H1 (cell line): ENCODE measurements around the gene AGBL1. TPM values are rescaled to one million over a fixed set of nuclear protein-coding genes. Genes with fewer than 3 reads are reported as not detected.

ENCODE experiments used
- CTCF ChIA-PET: fragments of 300-600 bp; sonication (Branson Sonifier 250); formaldehyde crosslinking; loops from one replicate; lab custom pipeline; 2021; ENCODE audit not compliant: partially characterized antibody; lab: Charles Lee
- POLR2A ChIA-PET: fragments of 300-600 bp; sonication (Branson Sonifier 250); formaldehyde crosslinking; loops from one replicate; lab custom pipeline; 2021; ENCODE audit warnings: inconsistent platforms; ENCODE audit not compliant: partially characterized antibody; lab: Charles Lee
- DNase-seq, 2 experiments: peaks; one replicate each; pipeline versions ENCODE4 v3.0.0 to v3.0.0-alpha.2; 2010 to 2022; ENCODE audit warnings: low spot score in 2 of 2, low read depth in 1 of 2, mixed read lengths in 1 of 2
- FAIRE-seq: peaks from 2 replicates; lab custom pipeline; 2011; peaks lifted over from hg19 to GRCh38; lab: Jason Lieb, UNC
- H2AFZ ChIP-seq: 2 replicates; pipeline ENCODE4 v1.8.1; 2012; ENCODE audit warnings: low read length, inconsistent platforms
- H2AK5ac ChIP-seq: 2 replicates; pipeline ENCODE4 v1.6.1; 2013; ENCODE audit warnings: low read depth, low read length
- H2BK120ac ChIP-seq: replicated peaks from 2 replicates; pipeline ENCODE3; 2013; ENCODE audit warnings: low read depth, low read length, inconsistent platforms
- H2BK12ac ChIP-seq: 2 replicates; pipeline ENCODE4 v1.6.1; 2013; ENCODE audit warnings: low read depth, low read length
- H2BK15ac ChIP-seq: 2 replicates; pipeline ENCODE4 v1.6.1; 2013; ENCODE audit warnings: low read length
- H2BK20ac ChIP-seq: 2 replicates; pipeline ENCODE4 v1.6.1; 2013; ENCODE audit warnings: low read length
- H2BK5ac ChIP-seq: 2 replicates; pipeline ENCODE4 v1.6.1; 2013; ENCODE audit warnings: low read depth, low read length
- H3K14ac ChIP-seq: 2 replicates; pipeline ENCODE4 v1.6.1; 2013; ENCODE audit warnings: inconsistent platforms; ENCODE audit not compliant: insufficient read length
- H3K18ac ChIP-seq: 2 replicates; pipeline ENCODE4 v1.6.1; 2013; ENCODE audit warnings: low read length; ENCODE audit errors: extremely low read depth
- H3K23ac ChIP-seq: 2 replicates; pipeline ENCODE4 v1.6.1; 2013; ENCODE audit warnings: inconsistent platforms; ENCODE audit not compliant: insufficient read length
- H3K23me2 ChIP-seq: 2 replicates; pipeline ENCODE4 v1.6.1; 2013; ENCODE audit warnings: low read depth, low read length
- H3K27ac ChIP-seq: 2 replicates; pipeline ENCODE4 v1.6.1; 2011; ENCODE audit warnings: low read depth, low read length, inconsistent platforms
- H3K27me3 ChIP-seq, 4 experiments: replicated peaks in 1 of 4; 1 replicate in 1 of 4; 2 replicates in 3 of 4; pipeline versions ENCODE4 v1.6.1 to v1.8.1; 2011 to 2013; ENCODE audit warnings: low read length in 3 of 4, mild to moderate bottlenecking in 3 of 4, inconsistent platforms in 2 of 4, mixed read lengths in 2 of 4, moderate library complexity in 1 of 4; ENCODE audit not compliant: control insufficient read depth in 3 of 4, insufficient read depth in 3 of 4; ENCODE audit errors: extremely low read depth in 1 of 4
- H3K36me3 ChIP-seq, 4 experiments: 2 replicates each; pipeline versions ENCODE4 v1.6.1 to v1.8.1; 2011 to 2013; ENCODE audit warnings: mild to moderate bottlenecking in 4 of 4, low read length in 3 of 4, moderate library complexity in 2 of 4, control low read depth in 1 of 4, inconsistent platforms in 1 of 4; ENCODE audit not compliant: insufficient read depth in 4 of 4, control insufficient read depth in 2 of 4
- H3K4ac ChIP-seq: replicated peaks from 2 replicates; pipeline ENCODE3; 2013; ENCODE audit warnings: low read length, low read depth, mixed read lengths, inconsistent platforms; ENCODE audit not compliant: insufficient read length
- H3K4me1 ChIP-seq, 4 experiments: replicated peaks in 1 of 4; 1 replicate in 1 of 4; 2 replicates in 3 of 4; pipeline versions ENCODE4 v1.6.1 to v1.8.1; 2011 to 2013; ENCODE audit warnings: low read length in 3 of 4, inconsistent platforms in 2 of 4, mixed read lengths in 1 of 4; ENCODE audit not compliant: insufficient read depth in 4 of 4, control insufficient read depth in 3 of 4
- H3K4me2 ChIP-seq, 2 experiments: 2 replicates each; pipeline versions ENCODE4 v1.6.1 to v1.8.1; 2011 to 2013; ENCODE audit warnings: low read depth in 2 of 2, low read length in 2 of 2, control low read depth in 1 of 2, inconsistent platforms in 1 of 2, mild to moderate bottlenecking in 1 of 2; ENCODE audit not compliant: insufficient read depth in 1 of 2
- H3K4me3 ChIP-seq, 4 experiments: fragments of 200-600, 300-600 bp in 1 of 4; sonication (generic), shearing (Covaris generic), sonication (Bioruptor Twin) in 1 of 4; 2 replicates each; pipeline versions ENCODE4 v1.5.1 to v1.8.1; 2011 to 2016; ENCODE audit warnings: low read length in 4 of 4, low read depth in 3 of 4, control low read depth in 2 of 4, inconsistent platforms in 2 of 4, mild to moderate bottlenecking in 2 of 4, mixed read lengths in 1 of 4, moderate library complexity in 1 of 4; ENCODE audit not compliant: insufficient read depth in 2 of 4; ENCODE audit errors: extremely low read depth in 1 of 4
- H3K56ac ChIP-seq: replicated peaks from 2 replicates; pipeline ENCODE3; 2013; ENCODE audit warnings: low read depth, mild to moderate bottlenecking, mixed read lengths, low read length, inconsistent platforms; ENCODE audit not compliant: insufficient read length
- H3K79me1 ChIP-seq: 2 replicates; pipeline ENCODE4 v1.6.1; 2013; ENCODE audit warnings: low read depth, low read length, control low read depth
- H3K79me2 ChIP-seq, 2 experiments: 2 replicates each; pipeline versions ENCODE4 v1.6.1 to v1.8.1; 2012 to 2013; ENCODE audit warnings: low read length in 2 of 2, mild to moderate bottlenecking in 2 of 2, inconsistent platforms in 1 of 2; ENCODE audit not compliant: insufficient read depth in 2 of 2, control insufficient read depth in 1 of 2
- H3K9ac ChIP-seq, 4 experiments: replicated peaks in 1 of 4; 1 replicate in 1 of 4; 2 replicates in 3 of 4; pipeline versions ENCODE4 v1.6.1 to v1.8.1; 2011 to 2013; ENCODE audit warnings: low read depth in 3 of 4, low read length in 3 of 4, control low read depth in 2 of 4, mild to moderate bottlenecking in 2 of 4, moderate library complexity in 2 of 4, inconsistent platforms in 1 of 4; ENCODE audit errors: extremely low read depth in 1 of 4
- H3K9me3 ChIP-seq, 2 experiments: 2 replicates each; pipeline versions ENCODE4 v1.6.1 to v1.8.1; 2012 to 2013; ENCODE audit warnings: mild to moderate bottlenecking in 2 of 2, moderate library complexity in 2 of 2, control low read depth in 1 of 2, inconsistent platforms in 1 of 2, low read depth in 1 of 2, low read length in 1 of 2, mixed read lengths in 1 of 2; ENCODE audit not compliant: insufficient read depth in 2 of 2
- H4K20me1 ChIP-seq, 2 experiments: replicated peaks in 1 of 2; 2 replicates each; pipeline versions ENCODE3 to v1.8.1; 2011 to 2013; ENCODE audit warnings: inconsistent platforms in 2 of 2, low read length in 2 of 2, mild to moderate bottlenecking in 1 of 2; ENCODE audit not compliant: insufficient read depth in 2 of 2, control insufficient read depth in 1 of 2
- H4K5ac ChIP-seq: 2 replicates; pipeline ENCODE4 v1.6.1; 2013; ENCODE audit warnings: low read length, low read depth, mixed read lengths, inconsistent platforms; ENCODE audit not compliant: insufficient read length
- H4K8ac ChIP-seq: 2 replicates; pipeline ENCODE4 v1.8.0; 2013; ENCODE audit warnings: mild to moderate bottlenecking, moderate library complexity, low read length, inconsistent platforms; ENCODE audit not compliant: insufficient read depth; ENCODE audit errors: extremely low read depth
- H4K91ac ChIP-seq: replicated peaks from 2 replicates; pipeline ENCODE3; 2013; ENCODE audit warnings: low read length, mixed read lengths, inconsistent platforms; ENCODE audit not compliant: insufficient read length
- ATF2 ChIP-seq: IDR thresholded peaks from 2 replicates; pipeline ENCODE4 v1.6.1; 2012; ENCODE audit warnings: low read length, inconsistent platforms
- BACH1 ChIP-seq: IDR thresholded peaks from 2 replicates; pipeline ENCODE4 v1.6.1; 2012; ENCODE audit warnings: low read length, improper control_type of control experiment
- BRCA1 ChIP-seq: IDR thresholded peaks from 2 replicates; pipeline ENCODE4 v1.6.1; 2012; ENCODE audit warnings: low read depth, low read length, improper control_type of control experiment
- CBX5 ChIP-seq: fragments of 300-800, 300-1000 bp; sonication (generic); IDR thresholded peaks from 2 replicates; pipeline ENCODE4 v1.7.1; 2016; ENCODE audit warnings: antibody characterized with exemption, low read length, low read depth
- KDM1A ChIP-seq: fragments of 200-600, 300-600 bp; sonication (generic); IDR thresholded peaks from 2 replicates; pipeline ENCODE4 v1.7.1; 2016; ENCODE audit warnings: mild to moderate bottlenecking, low read length, borderline replicate concordance
- KDM5A ChIP-seq: fragments of 200-600 bp; IDR thresholded peaks from 2 replicates; pipeline ENCODE4 v1.7.1; 2012; ENCODE audit warnings: mild to moderate bottlenecking, low read length, inconsistent platforms, mixed read lengths
- POLR2AphosphoS5 ChIP-seq: IDR thresholded peaks from 2 replicates; pipeline ENCODE4 v1.6.1; 2011; ENCODE audit warnings: low read depth, low read length
- RNF2 ChIP-seq: fragments of 200-900, 300-1000 bp; sonication (generic); IDR thresholded peaks from 2 replicates; pipeline ENCODE4 v1.7.1; 2016; ENCODE audit warnings: borderline replicate concordance, low read depth, mild to moderate bottlenecking, antibody characterized with exemption, low read length; ENCODE audit not compliant: poor library complexity, severe bottlenecking; ENCODE audit errors: missing control alignments
- SAP30 ChIP-seq: fragments of 300-600 bp; sonication (generic); IDR thresholded peaks from 2 replicates; pipeline ENCODE4 v1.7.1; 2012; ENCODE audit warnings: low read length, moderate library complexity, mild to moderate bottlenecking, inconsistent platforms; ENCODE audit not compliant: insufficient read depth, insufficient replicate concordance
- SUZ12 ChIP-seq: fragments of 200-600 bp; sonication (generic); IDR thresholded peaks from 2 replicates; pipeline ENCODE4 v1.6.1; 2012; ENCODE audit warnings: mild to moderate bottlenecking, inconsistent platforms, low read length, moderate library complexity, mixed read lengths
- TCF12 ChIP-seq: IDR thresholded peaks from 2 replicates; pipeline ENCODE4 v1.6.1; 2011; ENCODE audit warnings: low read depth, mild to moderate bottlenecking, low read length
- WGBS, 2 experiments: shearing (Covaris generic) in 1 of 2; methylation state at CpG; one replicate each; pipeline versions ENCODE4 v1.1.6 to v1.1.7; 2013 to 2015; ENCODE audit warnings: low lambda C conversion rate in 2 of 2, mixed read lengths in 2 of 2, inconsistent platforms in 1 of 2, low coverage in 1 of 2, missing lambda C conversion rate in 1 of 2; ENCODE audit not compliant: insufficient replicate concordance in 2 of 2, insufficient coverage in 1 of 2, insufficient read length in 1 of 2; ENCODE audit errors: extremely low coverage in 1 of 2, missing lambda C conversion rate in 1 of 2; 5-methylcytosine and 5-hydroxymethylcytosine counted together
- polyA plus RNA-seq, 7 experiments: library from polyadenylated mRNA; depleted of rRNA in 3 of 7; stranded (reverse) in 5 of 7; unstranded in 2 of 7; fragments of >200 nt in 5 of 7; fragments of 200-250 nt in 2 of 7; gene quantifications; 1 replicate in 5 of 7; 2 replicates in 1 of 7; 4 replicates in 1 of 7; pipeline versions ENCODE4 v1.2.1 to v1.2.3, GENCODE V29; 2011 to 2013; ENCODE audit warnings: missing spikeins in 2 of 7, mixed read lengths in 2 of 7
- total RNA-seq: library from RNA; stranded (reverse); fragmentation: NEBNext Ultra II Directional; extraction: Animal tissue kit (Norgen Biotek cat#: 25700); gene quantifications from 2 replicates; pipeline ENCODE4 v1.2.1, GENCODE V29; 2021

AGBL1 gene
- total and polyA plus RNA-seq, 2 of the 8 experiments (the other 6 are each of a cell fraction or from before 2014, with no cell fraction given) = not detected

GRCh38 chr15:86199467-86200145 lies 119.9 kb downstream of the AGBL1 start:
- Histone ChIP-seq H3K79me2 (no peaks in the 10 kb centered on the region), H2AK5ac (no peak overlapping the region), H3K18ac (no peak overlapping the region), H3K9ac (no peak overlapping the region), H2AFZ (no peak overlapping the region), H3K27ac (no peak overlapping the region), H3K4me1 (peaks cover 0 to 6% (median 0%) of the 10 kb centered on the region in 4 experiments; a peak in 1 of 7 replicates), H3K23me2 (no peaks in the 10 kb centered on the region), H2BK120ac (no peak overlapping the region), H2BK15ac (no peak overlapping the region), H3K79me1 (no peaks in the 10 kb centered on the region), H4K5ac (no peak overlapping the region), H3K36me3 (no peaks in the 10 kb centered on the region), H3K4ac (no peak overlapping the region), H2BK20ac (no peak overlapping the region), H3K56ac (no peak overlapping the region), H4K91ac (no peak overlapping the region), H3K27me3 (no peaks in the 10 kb centered on the region), H3K4me2 (no peak overlapping the region; a peak in 1 of 4 replicates), H3K14ac (no peak overlapping the region), H2BK12ac (no peak overlapping the region), H2BK5ac (no peak overlapping the region), H3K9me3 (no peaks in the 10 kb centered on the region), H3K4me3 (no peak overlapping the region), H3K23ac (no peak overlapping the region), H4K8ac (no peak overlapping the region), H4K20me1 (no peaks in the 10 kb centered on the region)
- CTCF ChIA-PET = interaction anchor here (1.1 kb wide), 1 partner anchor 32 kb away, joined by 3 read pairs; no protein-coding TSS in a partner anchor
- POLR2A ChIA-PET = no interaction called here
- FAIRE-seq (no peak), DNase-seq (no peak)
- 83% methylated on average over 7 of the region's 7 CpGs; no CpG with 5 or more reads in 1 of the 2 experiments for WGBS, 2 experiments
- TF ChIP-seq BACH1 (no peak), KDM1A (no peak), POLR2AphosphoS5 (no peak), SUZ12 (no peak), RNF2 (no peak), ATF2 (no peak), CBX5 (no peak), BRCA1 (no peak), SAP30 (no peak), TCF12 (no peak), KDM5A (no peak)
